H1 (cell line): ENCODE results near the gene GMFB. TPM values are rescaled to one million over a fixed set of nuclear protein-coding genes. Genes with fewer than 3 reads are reported as not detected.

Experiments used
- CTCF ChIA-PET: fragments of 300-600 bp; sonication (Branson Sonifier 250); formaldehyde crosslinking; loops from one replicate; lab custom pipeline; 2021; ENCODE audit not compliant: partially characterized antibody; lab: Charles Lee
- POLR2A ChIA-PET: fragments of 300-600 bp; sonication (Branson Sonifier 250); formaldehyde crosslinking; loops from one replicate; lab custom pipeline; 2021; ENCODE audit warnings: inconsistent platforms; ENCODE audit not compliant: partially characterized antibody; lab: Charles Lee
- DNase-seq, 2 experiments: peaks; one replicate each; pipeline versions ENCODE4 v3.0.0 to v3.0.0-alpha.2; 2010 to 2022; ENCODE audit warnings: low spot score in 2 of 2, low read depth in 1 of 2, mixed read lengths in 1 of 2
- FAIRE-seq: peaks from 2 replicates; lab custom pipeline; 2011; peaks lifted over from hg19 to GRCh38; lab: Jason Lieb, UNC
- H2AFZ ChIP-seq: 2 replicates; pipeline ENCODE4 v1.8.1; 2012; ENCODE audit warnings: low read length, inconsistent platforms
- H2AK5ac ChIP-seq: 2 replicates; pipeline ENCODE4 v1.6.1; 2013; ENCODE audit warnings: low read depth, low read length
- H2BK120ac ChIP-seq: replicated peaks from 2 replicates; pipeline ENCODE3; 2013; ENCODE audit warnings: low read depth, low read length, inconsistent platforms
- H2BK12ac ChIP-seq: 2 replicates; pipeline ENCODE4 v1.6.1; 2013; ENCODE audit warnings: low read depth, low read length
- H2BK15ac ChIP-seq: 2 replicates; pipeline ENCODE4 v1.6.1; 2013; ENCODE audit warnings: low read length
- H2BK20ac ChIP-seq: 2 replicates; pipeline ENCODE4 v1.6.1; 2013; ENCODE audit warnings: low read length
- H2BK5ac ChIP-seq: 2 replicates; pipeline ENCODE4 v1.6.1; 2013; ENCODE audit warnings: low read depth, low read length
- H3K14ac ChIP-seq: 2 replicates; pipeline ENCODE4 v1.6.1; 2013; ENCODE audit warnings: inconsistent platforms; ENCODE audit not compliant: insufficient read length
- H3K18ac ChIP-seq: 2 replicates; pipeline ENCODE4 v1.6.1; 2013; ENCODE audit warnings: low read length; ENCODE audit errors: extremely low read depth
- H3K23ac ChIP-seq: 2 replicates; pipeline ENCODE4 v1.6.1; 2013; ENCODE audit warnings: inconsistent platforms; ENCODE audit not compliant: insufficient read length
- H3K23me2 ChIP-seq: 2 replicates; pipeline ENCODE4 v1.6.1; 2013; ENCODE audit warnings: low read depth, low read length
- H3K27ac ChIP-seq: 2 replicates; pipeline ENCODE4 v1.6.1; 2011; ENCODE audit warnings: low read depth, low read length, inconsistent platforms
- H3K27me3 ChIP-seq, 4 experiments: replicated peaks in 1 of 4; 1 replicate in 1 of 4; 2 replicates in 3 of 4; pipeline versions ENCODE4 v1.6.1 to v1.8.1; 2011 to 2013; ENCODE audit warnings: low read length in 3 of 4, mild to moderate bottlenecking in 3 of 4, inconsistent platforms in 2 of 4, mixed read lengths in 2 of 4, moderate library complexity in 1 of 4; ENCODE audit not compliant: control insufficient read depth in 3 of 4, insufficient read depth in 3 of 4; ENCODE audit errors: extremely low read depth in 1 of 4
- H3K36me3 ChIP-seq, 4 experiments: 2 replicates each; pipeline versions ENCODE4 v1.6.1 to v1.8.1; 2011 to 2013; ENCODE audit warnings: mild to moderate bottlenecking in 4 of 4, low read length in 3 of 4, moderate library complexity in 2 of 4, control low read depth in 1 of 4, inconsistent platforms in 1 of 4; ENCODE audit not compliant: insufficient read depth in 4 of 4, control insufficient read depth in 2 of 4
- H3K4ac ChIP-seq: replicated peaks from 2 replicates; pipeline ENCODE3; 2013; ENCODE audit warnings: low read length, low read depth, mixed read lengths, inconsistent platforms; ENCODE audit not compliant: insufficient read length
- H3K4me1 ChIP-seq, 4 experiments: replicated peaks in 1 of 4; 1 replicate in 1 of 4; 2 replicates in 3 of 4; pipeline versions ENCODE4 v1.6.1 to v1.8.1; 2011 to 2013; ENCODE audit warnings: low read length in 3 of 4, inconsistent platforms in 2 of 4, mixed read lengths in 1 of 4; ENCODE audit not compliant: insufficient read depth in 4 of 4, control insufficient read depth in 3 of 4
- H3K4me2 ChIP-seq, 2 experiments: 2 replicates each; pipeline versions ENCODE4 v1.6.1 to v1.8.1; 2011 to 2013; ENCODE audit warnings: low read depth in 2 of 2, low read length in 2 of 2, control low read depth in 1 of 2, inconsistent platforms in 1 of 2, mild to moderate bottlenecking in 1 of 2; ENCODE audit not compliant: insufficient read depth in 1 of 2
- H3K4me3 ChIP-seq, 4 experiments: fragments of 200-600, 300-600 bp in 1 of 4; sonication (generic), shearing (Covaris generic), sonication (Bioruptor Twin) in 1 of 4; 2 replicates each; pipeline versions ENCODE4 v1.5.1 to v1.8.1; 2011 to 2016; ENCODE audit warnings: low read length in 4 of 4, low read depth in 3 of 4, control low read depth in 2 of 4, inconsistent platforms in 2 of 4, mild to moderate bottlenecking in 2 of 4, mixed read lengths in 1 of 4, moderate library complexity in 1 of 4; ENCODE audit not compliant: insufficient read depth in 2 of 4; ENCODE audit errors: extremely low read depth in 1 of 4
- H3K56ac ChIP-seq: replicated peaks from 2 replicates; pipeline ENCODE3; 2013; ENCODE audit warnings: low read depth, mild to moderate bottlenecking, mixed read lengths, low read length, inconsistent platforms; ENCODE audit not compliant: insufficient read length
- H3K79me1 ChIP-seq: 2 replicates; pipeline ENCODE4 v1.6.1; 2013; ENCODE audit warnings: low read depth, low read length, control low read depth
- H3K79me2 ChIP-seq, 2 experiments: 2 replicates each; pipeline versions ENCODE4 v1.6.1 to v1.8.1; 2012 to 2013; ENCODE audit warnings: low read length in 2 of 2, mild to moderate bottlenecking in 2 of 2, inconsistent platforms in 1 of 2; ENCODE audit not compliant: insufficient read depth in 2 of 2, control insufficient read depth in 1 of 2
- H3K9ac ChIP-seq, 4 experiments: replicated peaks in 1 of 4; 1 replicate in 1 of 4; 2 replicates in 3 of 4; pipeline versions ENCODE4 v1.6.1 to v1.8.1; 2011 to 2013; ENCODE audit warnings: low read depth in 3 of 4, low read length in 3 of 4, control low read depth in 2 of 4, mild to moderate bottlenecking in 2 of 4, moderate library complexity in 2 of 4, inconsistent platforms in 1 of 4; ENCODE audit errors: extremely low read depth in 1 of 4
- H3K9me3 ChIP-seq, 2 experiments: 2 replicates each; pipeline versions ENCODE4 v1.6.1 to v1.8.1; 2012 to 2013; ENCODE audit warnings: mild to moderate bottlenecking in 2 of 2, moderate library complexity in 2 of 2, control low read depth in 1 of 2, inconsistent platforms in 1 of 2, low read depth in 1 of 2, low read length in 1 of 2, mixed read lengths in 1 of 2; ENCODE audit not compliant: insufficient read depth in 2 of 2
- H4K20me1 ChIP-seq, 2 experiments: replicated peaks in 1 of 2; 2 replicates each; pipeline versions ENCODE3 to v1.8.1; 2011 to 2013; ENCODE audit warnings: inconsistent platforms in 2 of 2, low read length in 2 of 2, mild to moderate bottlenecking in 1 of 2; ENCODE audit not compliant: insufficient read depth in 2 of 2, control insufficient read depth in 1 of 2
- H4K5ac ChIP-seq: 2 replicates; pipeline ENCODE4 v1.6.1; 2013; ENCODE audit warnings: low read length, low read depth, mixed read lengths, inconsistent platforms; ENCODE audit not compliant: insufficient read length
- H4K8ac ChIP-seq: 2 replicates; pipeline ENCODE4 v1.8.0; 2013; ENCODE audit warnings: mild to moderate bottlenecking, moderate library complexity, low read length, inconsistent platforms; ENCODE audit not compliant: insufficient read depth; ENCODE audit errors: extremely low read depth
- H4K91ac ChIP-seq: replicated peaks from 2 replicates; pipeline ENCODE3; 2013; ENCODE audit warnings: low read length, mixed read lengths, inconsistent platforms; ENCODE audit not compliant: insufficient read length
- KDM4A ChIP-seq: IDR thresholded peaks from one replicate; pipeline ENCODE4 v1.7.1; 2012; ENCODE audit warnings: low read depth, mild to moderate bottlenecking, moderate library complexity, low read length, inconsistent platforms; ENCODE audit not compliant: severe bottlenecking
- KDM5A ChIP-seq: fragments of 200-600 bp; IDR thresholded peaks from 2 replicates; pipeline ENCODE4 v1.7.1; 2012; ENCODE audit warnings: mild to moderate bottlenecking, low read length, inconsistent platforms, mixed read lengths
- MAX ChIP-seq: IDR thresholded peaks from 2 replicates; pipeline ENCODE4 v1.6.1; 2012; ENCODE audit warnings: inconsistent platforms
- POLR2A ChIP-seq, 2 experiments: IDR thresholded peaks; 1 replicate in 1 of 2; 2 replicates in 1 of 2; pipeline ENCODE4 v1.6.1; 2011; ENCODE audit warnings: low read depth in 2 of 2, low read length in 2 of 2, mild to moderate bottlenecking in 2 of 2; ENCODE audit errors: control extremely low read depth in 1 of 2
- SRF ChIP-seq: IDR thresholded peaks from 2 replicates; pipeline ENCODE4 v1.6.1; 2011; ENCODE audit warnings: mild to moderate bottlenecking, low read depth, low read length, moderate library complexity
- SUZ12 ChIP-seq: fragments of 200-600 bp; sonication (generic); IDR thresholded peaks from 2 replicates; pipeline ENCODE4 v1.6.1; 2012; ENCODE audit warnings: mild to moderate bottlenecking, inconsistent platforms, low read length, moderate library complexity, mixed read lengths
- WGBS, 2 experiments: shearing (Covaris generic) in 1 of 2; methylation state at CpG; one replicate each; pipeline versions ENCODE4 v1.1.6 to v1.1.7; 2013 to 2015; ENCODE audit warnings: low lambda C conversion rate in 2 of 2, mixed read lengths in 2 of 2, inconsistent platforms in 1 of 2, low coverage in 1 of 2, missing lambda C conversion rate in 1 of 2; ENCODE audit not compliant: insufficient replicate concordance in 2 of 2, insufficient coverage in 1 of 2, insufficient read length in 1 of 2; ENCODE audit errors: extremely low coverage in 1 of 2, missing lambda C conversion rate in 1 of 2; 5-methylcytosine and 5-hydroxymethylcytosine counted together
- polyA plus RNA-seq, 7 experiments: library from polyadenylated mRNA; depleted of rRNA in 3 of 7; stranded (reverse) in 5 of 7; unstranded in 2 of 7; fragments of >200 nt in 5 of 7; fragments of 200-250 nt in 2 of 7; gene quantifications; 1 replicate in 5 of 7; 2 replicates in 1 of 7; 4 replicates in 1 of 7; pipeline versions ENCODE4 v1.2.1 to v1.2.3, GENCODE V29; 2011 to 2013; ENCODE audit warnings: missing spikeins in 2 of 7, mixed read lengths in 2 of 7
- total RNA-seq: library from RNA; stranded (reverse); fragmentation: NEBNext Ultra II Directional; extraction: Animal tissue kit (Norgen Biotek cat#: 25700); gene quantifications from 2 replicates; pipeline ENCODE4 v1.2.1, GENCODE V29; 2021

The GMFB gene
- total and polyA plus RNA-seq, 2 of the 8 experiments (the other 6 are each of a cell fraction or from before 2014, with no cell fraction given) = 17.9 to 77.3 TPM

GRCh38 chr14:54509546-54510501 is 21.0 kb upstream of the GMFB start, which contains the start of gene CGRRF1:
CGRRF1 (plus strand) TSS chr14:54509906; CDS start chr14:54509960, 54 bp downstream.
- Histone ChIP-seq H3K36me3 (no peaks in the 10 kb centered on the region), H2AK5ac (no peak within 1 kb of the TSS), H2BK12ac (no peak within 1 kb of the TSS), H3K4me2 (peak within 1 kb of the TSS; percentile 80 to 85), H3K27ac (peak within 1 kb of the TSS; percentile 84), H3K79me2 (peaks cover 0 to 48% of the 10 kb centered on the region in 2 experiments; a peak in 2 of 4 replicates), H4K20me1 (no peaks in the 10 kb centered on the region), H3K18ac (peak within 1 kb of the TSS; percentile 89), H2BK15ac (no peak within 1 kb of the TSS), H2AFZ (peak within 1 kb of the TSS; percentile 99), H4K91ac (peak within 1 kb of the TSS; percentile 63), H2BK5ac (peak within 1 kb of the TSS; percentile 84; the same call in 1 of the 2 replicates), H3K9ac (peak within 1 kb of the TSS; percentile 83 to 86 (median 84)), H3K27me3 (no peaks in the 10 kb centered on the region), H3K9me3 (no peaks in the 10 kb centered on the region), H3K79me1 (peaks cover 4% of the 10 kb centered on the region; the same call in 1 of the 2 replicates), H3K4me1 (peaks cover 0 to 4% (median under 1%) of the 10 kb centered on the region in 4 experiments; a peak in 2 of 7 replicates), H4K8ac (peak within 1 kb of the TSS; percentile 81; the same call in 1 of the 2 replicates), H3K4me3 (peak within 1 kb of the TSS; percentile 91 to 98 (median 92)), H2BK20ac (no peak within 1 kb of the TSS), H3K23me2 (peaks cover 5% of the 10 kb centered on the region; the same call in 1 of the 2 replicates), H4K5ac (peak within 1 kb of the TSS; percentile 90), H3K4ac (no peak within 1 kb of the TSS), H3K56ac (peak within 1 kb of the TSS; percentile 82), H2BK120ac (no peak within 1 kb of the TSS), H3K14ac (no peak within 1 kb of the TSS), H3K23ac (no peak within 1 kb of the TSS)
- CTCF ChIA-PET = interaction anchor here (0.6 to 3.1 kb wide), 10 partner anchors 9 to 264 kb away, joined by 3 to 19 read pairs (median 4); no protein-coding TSS in a partner anchor
- FAIRE-seq (no peak), DNase-seq (peak; percentile 96 to 99)
- WGBS, 2 experiments = 2% methylated on average over 61 of the region's 66 CpGs; no CpG with 5 or more reads in 1 of the 2 experiments
- POLR2A ChIA-PET = interaction anchor here (0.5 to 1.6 kb wide), 7 partner anchors 16 to 360 kb away, joined by 3 to 9 read pairs (median 5); partner anchors contain the start of gene GMFB
- TF ChIP-seq KDM4A (peak; percentile 87), SRF (0 out of 2 replicates have a peak, but pooled peaks have one; percentile 21), POLR2A (IDR thresholded peaks at IDR 0.05; ENCODE audit: control extremely low read depth in 1 of 2, low read depth in 2 of 2, low read length in 2 of 2) (peak; percentile 55 to 85), KDM5A (no peak), SUZ12 (no peak), MAX (peak; percentile 25; the same call in 1 of the 2 replicates)
